Activated T-cell treated with anti-CD3 and anti-CD28 coated beads for 24 hours (primary cell): ENCODE measurements around the gene SGSM2.

Source experiments
- DNase-seq: peaks from one replicate; pipeline ENCODE4 v3.0.0-alpha.2; 2020; ENCODE audit warnings: low read depth

The SGSM2 gene

DNA sequence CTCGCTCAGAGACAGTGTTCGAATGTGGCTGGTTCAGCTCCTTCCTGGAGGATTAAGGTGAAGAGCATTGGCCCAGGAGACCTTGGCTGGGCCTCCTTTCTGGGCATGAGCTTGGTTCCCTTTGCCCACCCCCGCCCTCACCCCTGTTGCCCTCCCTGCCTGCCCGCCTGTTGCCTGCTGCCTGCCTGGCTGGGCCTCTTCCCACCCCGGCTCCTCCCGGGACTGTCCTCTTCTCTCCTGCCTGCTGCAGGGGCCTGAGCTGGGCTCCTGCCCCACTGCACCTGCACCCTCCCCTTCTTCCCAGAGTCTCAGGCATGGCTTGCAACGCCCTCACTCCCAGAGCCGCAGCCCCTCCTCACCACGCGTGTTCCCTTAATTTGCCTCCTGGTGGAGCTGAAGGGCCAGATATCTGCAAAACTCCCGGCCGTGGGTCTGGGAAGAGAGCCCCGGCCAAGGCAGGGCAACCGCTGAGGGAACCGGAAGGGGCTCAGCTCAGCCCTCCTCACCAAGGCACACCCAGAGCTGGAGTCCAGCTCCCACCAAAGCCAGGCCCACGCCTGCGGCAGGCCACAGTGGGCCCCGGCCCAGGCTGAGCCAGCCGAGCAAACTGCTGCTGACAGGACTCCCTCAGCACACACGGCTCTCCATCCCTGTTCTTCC is 32.4 kb downstream of the SGSM2 start:
- DNase-seq = no peak

DNA sequence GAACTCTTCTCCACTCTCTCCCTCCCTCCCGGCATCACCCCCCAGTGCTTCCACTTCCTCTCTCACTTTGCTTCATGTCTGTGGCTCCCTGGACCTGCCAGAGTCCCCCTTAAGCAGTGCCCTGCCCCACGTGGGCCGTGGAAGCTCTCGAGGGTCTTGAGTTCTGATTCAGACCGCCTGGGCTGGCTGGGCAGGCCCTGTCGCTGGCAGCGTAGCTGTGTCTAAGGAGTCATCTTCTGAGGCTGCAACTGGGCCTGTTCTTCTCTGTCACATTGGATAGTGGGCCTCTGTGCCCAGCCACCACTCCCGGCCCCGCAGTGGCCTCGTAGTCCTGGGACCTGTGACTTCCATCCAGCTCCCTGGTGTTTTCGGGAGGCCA is 32.9 kb downstream of the SGSM2 start:
- DNase-seq = no peak

DNA sequence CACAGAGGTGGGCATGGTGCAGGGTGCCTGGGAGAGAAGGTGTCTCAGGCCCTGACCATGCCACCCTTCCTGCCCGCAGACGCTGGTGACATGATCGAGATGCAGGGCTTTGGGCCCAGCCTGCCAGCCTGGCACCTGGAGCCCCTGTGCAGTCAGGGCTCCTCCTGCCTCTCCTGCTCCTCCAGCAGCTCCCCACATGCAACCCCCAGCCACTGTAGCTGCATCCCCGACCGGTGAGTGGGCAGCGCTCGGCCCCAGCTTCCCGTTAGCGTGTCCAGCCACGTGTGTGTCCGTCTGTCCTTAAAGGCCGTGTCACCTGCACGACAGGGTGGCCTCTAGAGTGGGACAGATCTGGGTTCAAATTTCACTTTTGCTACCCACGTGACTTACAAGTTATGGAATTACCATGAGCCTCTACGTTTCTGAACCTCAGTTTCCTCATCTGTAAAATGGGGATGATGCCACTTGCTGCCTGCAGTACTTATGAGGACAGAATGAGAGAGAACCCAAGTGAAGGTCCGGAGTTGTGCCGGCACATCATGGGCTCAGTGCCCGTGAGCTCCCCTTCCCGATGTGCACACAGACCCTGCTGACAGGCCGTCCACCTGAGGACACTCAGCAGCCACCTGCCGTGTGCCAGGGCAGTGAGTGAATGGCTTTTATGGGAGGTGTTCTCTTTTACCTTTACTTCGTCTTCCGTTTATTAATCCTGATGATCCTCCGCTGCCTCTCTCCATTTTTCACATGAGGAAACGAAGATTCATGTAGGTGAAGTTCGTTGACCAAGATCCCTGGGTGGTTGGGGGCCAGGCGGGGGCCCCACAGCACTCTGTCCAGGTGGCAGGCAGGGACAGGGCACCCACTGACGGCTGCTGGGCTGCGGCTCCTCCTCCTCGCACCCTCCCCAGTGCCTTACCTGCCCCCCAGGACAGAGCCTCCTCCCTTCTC is 34.2 kb downstream of the SGSM2 start:
- DNase-seq = no peak

DNA sequence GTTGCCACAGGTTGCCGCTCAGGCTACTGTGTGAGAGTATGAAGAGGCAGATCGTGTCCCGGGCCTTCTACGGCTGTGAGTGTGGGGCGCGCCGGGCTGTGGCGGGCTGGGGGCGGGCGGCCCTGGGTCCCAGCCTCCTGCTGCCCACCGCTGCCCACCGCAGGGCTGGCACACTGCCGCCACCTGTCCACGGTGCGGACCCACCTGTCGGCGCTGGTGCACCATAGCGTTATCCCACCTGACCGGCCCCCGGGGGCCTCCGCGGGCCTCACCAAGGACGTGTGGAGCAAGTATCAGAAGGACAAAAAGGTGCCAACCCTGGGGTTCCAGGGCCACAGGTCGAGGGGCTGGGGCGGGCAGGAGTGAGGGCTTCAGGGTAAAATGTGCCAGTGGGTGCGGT is 34.9 kb downstream of the SGSM2 start:
- DNase-seq = no peak

DNA sequence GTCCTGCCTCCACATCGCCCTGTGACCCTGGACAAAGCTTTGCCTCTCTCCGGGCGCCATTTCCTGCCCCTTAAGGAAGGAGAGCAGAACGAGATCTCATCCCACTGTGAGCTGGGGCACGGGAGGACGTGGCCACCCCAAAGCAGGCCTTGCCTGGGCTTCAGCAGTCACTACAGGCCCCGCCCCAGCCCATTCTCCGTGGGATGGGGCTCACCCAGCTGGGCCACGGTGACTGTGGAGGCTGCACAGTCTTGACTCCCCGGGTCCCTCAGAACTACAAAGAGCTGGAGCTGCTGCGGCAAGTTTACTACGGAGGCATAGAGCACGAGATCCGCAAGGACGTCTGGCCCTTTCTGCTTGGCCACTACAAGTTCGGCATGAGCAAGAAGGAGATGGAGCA is 35.4 kb downstream of the SGSM2 start:
- DNase-seq = no peak

DNA sequence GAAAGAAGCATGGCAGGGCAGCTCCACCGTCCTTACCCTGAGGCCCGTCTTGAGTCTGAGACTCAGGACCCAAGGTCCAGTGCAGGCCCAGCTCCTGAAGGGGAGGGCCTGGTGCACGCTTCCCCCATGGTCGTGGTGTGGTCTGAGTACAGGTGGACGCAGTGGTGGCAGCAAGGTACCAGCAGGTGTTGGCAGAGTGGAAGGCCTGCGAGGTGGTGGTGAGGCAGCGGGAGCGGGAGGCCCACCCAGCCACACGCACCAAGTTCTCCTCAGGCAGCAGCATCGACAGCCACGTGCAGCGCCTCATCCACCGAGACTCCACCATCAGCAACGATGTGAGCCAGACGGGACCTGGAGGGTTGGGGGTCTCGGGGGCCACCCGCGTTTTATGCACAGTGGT is 35.9 kb downstream of the SGSM2 start:
- DNase-seq = no peak

- no peak for DNase-seq
These were observed 37.4 kb downstream of the SGSM2 start for GRCh38 chr17:2374549-2375285.

DNA sequence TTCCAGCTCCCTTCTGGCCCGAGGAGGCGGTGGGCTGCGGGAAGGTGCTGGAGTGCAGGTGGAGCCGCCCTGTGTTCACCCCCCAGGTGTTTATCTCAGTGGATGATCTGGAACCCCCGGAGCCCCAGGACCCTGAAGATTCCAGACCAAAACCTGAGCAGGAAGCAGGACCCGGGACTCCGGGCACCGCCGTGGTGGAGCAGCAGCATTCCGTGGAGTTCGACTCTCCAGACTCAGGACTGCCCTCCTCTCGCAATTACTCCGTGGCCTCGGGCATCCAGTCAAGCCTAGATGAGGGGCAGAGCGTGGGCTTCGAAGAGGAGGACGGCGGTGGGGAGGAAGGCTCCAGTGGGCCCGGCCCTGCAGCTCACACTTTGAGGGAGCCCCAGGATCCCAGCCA is 38.1 kb downstream of the SGSM2 start:
- no peak for DNase-seq

- DNase-seq = no peak
These were observed 38.8 kb downstream of the SGSM2 start for GRCh38 chr17:2376107-2376506.

DNA sequence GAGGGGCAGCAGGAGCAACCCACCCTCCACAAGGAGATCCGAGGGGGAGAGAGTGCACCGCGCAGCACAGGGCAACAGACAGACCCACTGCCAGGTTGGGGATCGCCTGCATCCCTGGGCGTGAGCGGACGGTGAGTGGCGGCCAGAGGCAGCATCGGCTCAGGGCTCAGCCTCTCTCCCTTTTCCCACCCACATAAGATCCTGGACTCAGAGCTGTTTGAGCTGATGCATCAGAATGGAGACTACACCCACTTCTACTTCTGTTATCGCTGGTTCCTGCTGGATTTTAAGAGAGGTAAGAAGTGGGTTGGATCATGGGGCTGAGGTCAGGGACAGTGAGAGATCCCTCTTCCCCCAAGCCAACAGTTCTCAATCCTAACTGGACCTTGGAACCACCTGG is 40.4 kb downstream of the SGSM2 start:
- no peak for DNase-seq

DNA sequence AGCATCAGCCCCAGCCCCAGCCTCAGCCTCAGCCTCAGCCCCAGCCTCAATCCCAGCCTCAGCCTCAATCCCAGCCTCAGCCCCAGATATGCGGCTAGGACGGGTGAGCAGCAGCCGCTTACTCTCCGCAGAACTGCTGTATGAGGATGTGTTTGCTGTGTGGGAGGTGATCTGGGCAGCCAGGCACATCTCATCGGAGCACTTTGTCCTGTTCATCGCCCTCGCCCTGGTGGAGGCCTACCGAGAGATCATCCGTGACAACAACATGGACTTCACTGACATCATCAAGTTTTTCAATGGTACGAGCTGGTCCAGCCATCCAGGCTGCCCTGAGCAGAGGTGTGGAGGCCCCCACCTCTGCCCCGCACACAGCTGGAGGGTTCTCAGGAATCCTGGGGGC is 41.6 kb downstream of the SGSM2 start:
- DNase-seq = no peak

- no peak for DNase-seq
These were observed 42.4 kb downstream of the SGSM2 start for GRCh38 chr17:2379489-2380225.

GRCh38 chr17:2380226-2380922 is 43.1 kb downstream of the SGSM2 start:
- DNase-seq = no peak

DNA sequence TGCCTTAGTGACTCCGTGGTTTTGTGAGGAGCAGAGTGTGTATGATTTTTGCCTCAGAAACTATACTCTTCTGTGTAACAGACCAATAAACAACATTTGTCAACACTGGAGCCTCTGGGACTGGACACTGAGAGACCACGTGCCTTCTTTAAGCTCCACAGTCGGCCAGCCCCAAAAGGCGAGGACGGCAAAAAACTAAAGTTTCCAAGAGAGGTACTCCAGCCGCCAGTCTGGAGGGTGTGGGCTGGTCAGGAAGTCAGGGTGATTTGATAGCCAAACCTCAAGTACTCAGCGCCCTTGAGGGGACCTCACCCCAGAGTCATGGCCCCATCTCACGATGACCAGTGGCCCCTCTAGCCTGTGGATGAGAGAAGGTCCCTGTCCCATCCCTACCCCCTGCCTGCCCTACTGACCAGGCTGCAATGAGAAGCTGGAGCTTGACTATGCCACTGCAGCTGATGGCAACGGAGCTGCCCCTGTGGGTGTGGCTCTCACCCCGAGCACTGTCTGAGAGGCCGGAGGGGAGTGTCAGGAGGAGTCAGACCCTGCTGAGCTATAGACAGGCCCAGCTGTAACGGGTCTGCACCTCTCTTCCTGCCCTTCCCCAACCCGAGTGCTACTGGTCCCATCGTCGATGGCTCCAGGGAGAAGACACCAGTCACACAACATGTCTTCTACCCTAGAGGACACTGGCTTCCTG is 43.8 kb downstream of the SGSM2 start:
- no peak for DNase-seq

DNA sequence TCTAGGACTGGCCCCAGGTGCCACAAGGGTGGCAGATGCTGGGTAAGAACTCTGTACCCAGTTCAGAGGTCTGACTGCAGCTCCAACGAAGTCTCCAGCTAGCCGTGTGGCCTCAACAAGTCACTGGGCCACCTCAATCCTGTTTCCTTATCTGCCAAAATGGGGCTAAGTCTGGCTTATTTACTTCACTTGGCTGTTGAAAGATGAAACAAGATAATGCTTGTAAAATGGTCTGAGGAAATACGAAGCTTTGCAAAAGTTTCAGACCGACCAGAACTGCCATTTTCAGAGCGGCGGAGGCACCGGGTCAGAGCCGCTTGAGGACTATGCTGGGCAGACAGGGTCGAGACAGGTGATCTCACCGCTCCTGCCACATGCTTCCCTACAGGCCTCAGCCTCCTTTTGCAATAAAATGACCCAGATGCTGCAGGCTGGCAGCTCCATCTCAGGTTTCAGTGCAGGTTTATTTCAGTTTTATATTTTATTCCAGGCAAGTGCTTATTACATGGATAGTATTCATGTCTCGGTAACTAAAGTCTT is 46.4 kb downstream of the SGSM2 start:
- DNase-seq = no peak

DNA sequence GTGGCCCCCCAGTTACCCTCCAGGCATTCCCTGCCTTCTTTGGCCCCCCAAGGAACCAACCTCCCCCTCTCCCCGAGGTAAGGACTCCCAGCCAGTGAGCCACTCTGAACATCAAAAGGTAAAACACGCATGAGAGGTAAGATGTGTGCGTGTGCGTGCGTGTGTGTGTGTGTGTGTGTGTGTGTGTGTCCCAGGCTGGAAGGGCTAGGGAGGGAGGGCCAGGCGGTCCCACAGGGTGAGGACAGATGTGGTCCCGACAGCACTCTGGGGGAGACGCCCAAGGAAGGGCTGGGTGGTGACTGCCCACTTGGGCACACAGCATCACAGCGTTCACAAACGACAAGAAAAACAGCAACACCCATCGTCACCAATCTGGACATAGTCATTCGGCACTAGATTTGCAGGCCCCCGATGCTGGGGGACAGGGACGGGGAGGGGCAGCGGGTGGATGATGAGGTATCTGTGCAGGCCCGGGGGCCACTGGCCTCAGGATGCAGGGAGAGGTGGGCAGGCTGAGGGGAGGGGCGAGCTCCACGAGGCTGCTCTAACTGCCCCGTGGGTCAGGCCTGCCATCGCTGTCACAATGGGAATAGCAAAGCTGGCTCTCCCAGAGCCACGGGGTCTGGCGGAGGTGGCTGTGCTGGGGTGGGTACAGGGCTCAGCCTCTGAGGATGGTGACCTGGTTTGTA is 47.3 kb downstream of the SGSM2 start:
- DNase-seq = no peak

DNA sequence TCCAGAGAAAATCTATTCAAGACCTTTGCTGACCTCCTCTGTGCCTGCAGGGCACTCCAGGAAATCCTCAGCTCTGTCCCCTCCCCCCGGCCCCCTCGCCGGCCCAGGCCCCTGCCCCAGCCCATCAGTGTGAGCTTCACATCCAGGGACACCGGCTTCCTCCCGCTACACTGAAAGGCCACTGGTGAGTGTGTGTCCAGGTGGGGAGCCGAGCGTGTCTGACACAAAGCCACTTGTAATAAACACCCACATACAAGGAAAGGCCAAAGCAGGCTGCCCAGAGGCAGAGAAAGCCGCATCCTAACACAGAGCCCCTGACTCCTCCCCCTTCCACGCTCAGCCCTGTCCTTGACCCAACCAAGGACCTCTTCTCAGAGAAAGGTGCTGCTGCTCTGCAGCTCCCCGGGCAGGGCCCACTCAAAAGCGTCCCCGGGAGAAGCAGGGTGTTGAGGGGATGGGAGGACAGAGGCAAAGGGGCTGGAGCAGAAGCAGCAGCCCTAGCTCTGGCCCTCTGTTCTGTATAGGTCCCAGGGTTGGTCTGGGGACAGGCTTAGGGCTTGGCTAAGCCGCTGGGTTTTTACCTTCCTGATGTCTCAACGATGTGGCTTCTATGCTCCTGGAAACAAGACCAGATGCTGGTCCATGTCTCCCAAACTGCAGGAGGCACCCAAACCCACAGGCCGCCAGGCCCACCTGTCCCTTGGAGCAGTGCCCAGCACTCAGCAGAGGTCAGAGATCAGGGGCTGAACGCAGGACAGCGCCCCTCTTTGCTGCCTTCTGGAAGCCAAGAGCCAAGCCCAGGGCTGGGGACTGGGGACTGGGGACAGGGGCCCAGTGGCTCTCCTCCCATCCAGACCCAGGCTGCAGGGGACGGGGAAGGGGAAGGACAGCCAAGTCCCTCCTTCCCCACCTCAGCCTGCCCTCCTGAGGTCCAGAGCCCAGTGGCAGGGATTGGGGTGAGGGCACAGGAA is 48.2 kb downstream of the SGSM2 start:
- no peak for DNase-seq

DNA sequence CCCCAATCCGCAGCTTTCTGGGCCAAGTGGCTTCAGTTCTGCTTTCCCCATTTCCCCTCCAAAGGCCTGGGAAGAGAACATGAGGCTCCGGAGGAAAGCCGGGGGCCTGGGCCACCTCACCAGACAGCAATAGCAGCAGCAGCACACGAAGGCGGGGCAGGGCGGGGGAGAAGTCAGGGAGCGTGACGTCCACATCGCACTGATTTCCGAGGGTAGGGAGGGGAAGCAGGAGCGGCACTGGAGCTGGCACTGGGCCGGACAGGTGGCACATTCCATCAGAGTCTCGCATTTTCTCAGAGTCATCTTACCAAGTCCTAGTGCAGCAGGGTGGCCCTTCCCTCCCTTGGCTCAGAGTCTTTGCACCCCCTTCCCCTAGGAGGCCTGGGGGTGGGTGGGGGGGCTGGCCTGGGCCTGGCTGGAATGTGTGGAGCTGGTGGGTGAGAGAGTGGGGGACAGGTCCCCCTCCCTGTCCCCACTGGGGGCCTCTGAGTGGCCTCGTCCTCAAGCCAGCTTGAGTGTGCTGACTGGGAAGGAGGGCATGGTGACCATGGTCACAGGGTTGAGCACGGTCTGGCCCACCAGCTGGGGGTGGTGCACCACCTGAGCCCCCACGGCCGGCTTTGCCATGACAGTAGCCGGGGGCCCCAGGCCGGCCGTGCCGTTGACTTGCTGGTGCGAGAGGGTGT is 49.2 kb downstream of the SGSM2 start:
- no peak for DNase-seq
